H1 (cell line): ENCODE measurements around the gene FKBP10. TPM values are rescaled to one million over a fixed set of nuclear protein-coding genes. Genes with fewer than 3 reads are reported as not detected.

ENCODE experiments used
- GTF2F1 ChIP-seq: IDR thresholded peaks from 2 replicates; pipeline ENCODE4 v1.6.1; 2012; ENCODE audit warnings: low read depth, low read length, improper control_type of control experiment, borderline replicate concordance
- polyA plus RNA-seq, 7 experiments: library from polyadenylated mRNA; depleted of rRNA in 3 of 7; stranded (reverse) in 5 of 7; unstranded in 2 of 7; fragments of >200 nt in 5 of 7; fragments of 200-250 nt in 2 of 7; gene quantifications; 1 replicate in 5 of 7; 2 replicates in 1 of 7; 4 replicates in 1 of 7; pipeline versions ENCODE4 v1.2.1 to v1.2.3, GENCODE V29; 2011 to 2013; ENCODE audit warnings: missing spikeins in 2 of 7, mixed read lengths in 2 of 7
- total RNA-seq: library from RNA; stranded (reverse); fragmentation: NEBNext Ultra II Directional; extraction: Animal tissue kit (Norgen Biotek cat#: 25700); gene quantifications from 2 replicates; pipeline ENCODE4 v1.2.1, GENCODE V29; 2021

Gene FKBP10
- total and polyA plus RNA-seq, 2 of the 8 experiments (the other 6 are each of a cell fraction or from before 2014, with no cell fraction given), result 173 to 283 TPM

DNA sequence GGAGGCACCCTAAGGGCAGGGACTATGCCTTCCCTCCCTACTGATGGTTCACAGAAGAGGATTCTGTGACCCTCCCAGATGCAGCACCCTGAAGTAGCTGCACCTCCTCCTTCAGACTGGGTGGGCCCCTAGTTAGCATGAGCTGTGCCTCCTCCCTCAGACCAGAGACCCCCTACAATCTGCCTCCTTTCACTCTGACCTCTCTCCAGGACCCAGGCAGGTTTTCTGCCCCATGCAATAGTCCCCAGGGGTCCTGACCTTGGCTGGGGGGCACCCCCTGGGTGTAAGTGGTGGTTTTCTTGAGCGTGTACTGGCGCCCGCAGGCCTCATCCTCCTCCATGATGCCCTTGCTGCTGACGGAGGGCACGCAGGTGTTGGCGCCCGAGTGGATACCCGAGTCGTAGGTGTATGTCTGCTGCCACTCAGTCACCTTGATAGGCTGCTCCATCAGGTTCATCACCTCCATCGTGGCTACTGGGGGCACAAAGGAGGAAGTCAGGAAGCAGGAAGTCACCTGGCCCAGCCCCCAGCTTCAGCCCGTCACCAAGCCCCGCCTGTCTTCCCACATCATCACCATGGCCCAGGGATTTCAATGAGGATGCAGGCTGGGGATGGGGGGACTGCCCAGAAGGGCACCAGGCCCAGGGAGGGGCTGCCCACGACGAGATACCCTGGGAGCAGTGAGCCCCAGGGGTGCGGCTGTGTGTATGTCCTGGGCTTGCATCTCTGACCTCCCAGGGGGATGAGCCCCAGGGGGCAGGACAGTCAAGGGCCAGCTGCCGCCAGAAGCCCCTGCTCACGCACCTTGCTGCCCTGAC lies 41.2 kb upstream of the FKBP10 start (continued):
- TF ChIP-seq GTF2F1, result no peak
